Endothelial cell of umbilical vein (primary cell): Measurements from ENCODE around the gene ITPR1.

ENCODE experiments used
- POLR2A ChIP-seq: IDR thresholded peaks from 2 replicates; pipeline ENCODE4 v1.6.1; 2012; ENCODE audit warnings: low read depth, mild to moderate bottlenecking, control low read depth, low read length
- TF ChIP-seq, protein P1 (sequence below), 2 donors: IDR thresholded peaks; 1 replicate in 1 of 2; 2 replicates in 1 of 2; pipeline ENCODE4 v1.5.1; 2011; ENCODE audit warnings: low read length in 2 of 2, mild to moderate bottlenecking in 2 of 2, moderate library complexity in 2 of 2, control low read depth in 1 of 2, inconsistent platforms in 1 of 2, low read depth in 1 of 2; ENCODE audit not compliant: insufficient read depth in 1 of 2; ENCODE audit errors: extremely low read depth in 1 of 2

DNA sequence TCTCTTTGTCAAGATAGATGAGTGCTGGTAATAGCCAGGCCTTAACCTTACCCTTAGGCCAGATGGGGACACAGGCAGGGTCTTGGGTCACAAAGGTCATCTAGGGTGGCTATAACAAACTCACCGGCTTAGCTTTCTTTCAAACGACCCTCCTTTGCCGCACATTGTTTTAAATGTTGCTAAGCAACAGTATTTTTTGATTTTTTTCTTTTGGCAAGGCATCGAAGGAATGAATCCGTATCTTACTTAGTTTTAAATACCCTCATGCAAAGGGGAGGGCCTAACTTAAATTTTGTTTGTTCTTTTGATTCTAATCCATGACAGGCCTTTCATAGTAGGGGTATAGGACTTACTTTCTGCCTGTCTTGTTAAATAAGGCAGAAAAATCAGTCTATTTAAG, 35.2 kb downstream of the ITPR1 start:
- TF ChIP-seq, protein P1, sequence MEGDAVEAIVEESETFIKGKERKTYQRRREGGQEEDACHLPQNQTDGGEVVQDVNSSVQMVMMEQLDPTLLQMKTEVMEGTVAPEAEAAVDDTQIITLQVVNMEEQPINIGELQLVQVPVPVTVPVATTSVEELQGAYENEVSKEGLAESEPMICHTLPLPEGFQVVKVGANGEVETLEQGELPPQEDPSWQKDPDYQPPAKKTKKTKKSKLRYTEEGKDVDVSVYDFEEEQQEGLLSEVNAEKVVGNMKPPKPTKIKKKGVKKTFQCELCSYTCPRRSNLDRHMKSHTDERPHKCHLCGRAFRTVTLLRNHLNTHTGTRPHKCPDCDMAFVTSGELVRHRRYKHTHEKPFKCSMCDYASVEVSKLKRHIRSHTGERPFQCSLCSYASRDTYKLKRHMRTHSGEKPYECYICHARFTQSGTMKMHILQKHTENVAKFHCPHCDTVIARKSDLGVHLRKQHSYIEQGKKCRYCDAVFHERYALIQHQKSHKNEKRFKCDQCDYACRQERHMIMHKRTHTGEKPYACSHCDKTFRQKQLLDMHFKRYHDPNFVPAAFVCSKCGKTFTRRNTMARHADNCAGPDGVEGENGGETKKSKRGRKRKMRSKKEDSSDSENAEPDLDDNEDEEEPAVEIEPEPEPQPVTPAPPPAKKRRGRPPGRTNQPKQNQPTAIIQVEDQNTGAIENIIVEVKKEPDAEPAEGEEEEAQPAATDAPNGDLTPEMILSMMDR (IDR thresholded peaks at IDR 0.05; ENCODE audit: extremely low read depth in 1 of 2, insufficient read depth in 1 of 2, low read depth in 1 of 2, low read length in 2 of 2), result no peak
- TF ChIP-seq POLR2A, result no peak
